Glutamatergic neuron (in vitro differentiated cells): ENCODE data around the gene AGBL4. TPM values are rescaled to one million over a fixed set of nuclear protein-coding genes. Genes with fewer than 3 reads are reported as not detected.

Source experiments
- DNase-seq: peaks from one replicate; pipeline ENCODE4 v3.0.0; 2022
- H3K27ac Mint-ChIP-seq: one replicate; pipeline ENCODE4 v1.8.0; 2020; ENCODE audit warnings: mild to moderate bottlenecking, mixed read lengths, inconsistent platforms; ENCODE audit not compliant: unreplicated experiment
- H3K27me3 Mint-ChIP-seq: one replicate; pipeline ENCODE4 v1.8.0; 2020; ENCODE audit warnings: mild to moderate bottlenecking, moderate library complexity, mixed read lengths, inconsistent platforms; ENCODE audit not compliant: unreplicated experiment
- H3K36me3 Mint-ChIP-seq: one replicate; pipeline ENCODE4 v1.8.0; 2020; ENCODE audit warnings: mild to moderate bottlenecking, mixed read lengths, inconsistent platforms; ENCODE audit not compliant: unreplicated experiment
- H3K4me1 Mint-ChIP-seq: one replicate; pipeline ENCODE4 v1.8.0; 2020; ENCODE audit warnings: mild to moderate bottlenecking, low read depth, mixed read lengths, inconsistent platforms; ENCODE audit not compliant: unreplicated experiment
- H3K4me3 Mint-ChIP-seq: one replicate; pipeline ENCODE4 v1.8.0; 2020; ENCODE audit warnings: mild to moderate bottlenecking, mixed read lengths, inconsistent platforms; ENCODE audit not compliant: unreplicated experiment
- H3K9me3 Mint-ChIP-seq: one replicate; pipeline ENCODE4 v1.8.0; 2020; ENCODE audit warnings: mild to moderate bottlenecking, moderate library complexity, mixed read lengths, inconsistent platforms; ENCODE audit not compliant: unreplicated experiment
- CTCF ChIP-seq: fragments of 200-600 bp; sonication (generic); IDR thresholded peaks from one replicate; pipeline ENCODE4 v1.5.0; 2021; ENCODE audit not compliant: partially characterized antibody, unreplicated experiment
- total RNA-seq: library from RNA; stranded (reverse); fragmentation: NEBNext Ultra II Directional; extraction: Animal tissue kit (Norgen Biotek cat#: 25700); gene quantifications from one replicate; pipeline ENCODE4 v1.2.1, GENCODE V29; 2021; ENCODE audit not compliant: unreplicated experiment

The AGBL4 gene
- total RNA-seq, 1 donor from 2014 or later, result 3.5 TPM

DNA sequence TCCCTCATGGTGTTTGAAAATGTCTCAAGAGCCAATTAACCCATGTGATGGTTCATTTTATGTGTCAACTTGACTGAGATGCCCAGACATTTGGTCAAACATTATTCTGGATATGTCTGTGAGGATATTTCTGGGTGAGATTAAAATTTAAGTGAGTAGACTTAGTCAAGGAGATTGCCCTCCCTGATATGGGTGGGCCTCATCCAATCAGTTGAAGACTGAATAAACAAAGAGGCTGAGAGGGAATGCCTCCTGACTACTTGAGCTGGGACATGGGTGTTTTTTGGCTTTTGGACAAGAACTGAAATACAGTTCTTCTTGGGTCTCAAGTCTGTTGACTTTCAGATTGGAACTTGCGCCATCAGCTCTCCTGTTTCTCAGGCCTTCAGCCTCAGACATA is 1462.3 kb downstream of the AGBL4 start:
- H3K27me3 Mint-ChIP-seq, result peaks cover 4% of the 10 kb centered on the region
- H3K4me3 Mint-ChIP-seq, result no peak overlapping the region
- H3K9me3 Mint-ChIP-seq, result no peaks in the 10 kb centered on the region
- no peaks in the 10 kb centered on the region for H3K4me1 Mint-ChIP-seq
- no peak for TF ChIP-seq CTCF
- no peak overlapping the region for H3K27ac Mint-ChIP-seq
- no peak for DNase-seq
- H3K36me3 Mint-ChIP-seq, result no peaks in the 10 kb centered on the region

DNA sequence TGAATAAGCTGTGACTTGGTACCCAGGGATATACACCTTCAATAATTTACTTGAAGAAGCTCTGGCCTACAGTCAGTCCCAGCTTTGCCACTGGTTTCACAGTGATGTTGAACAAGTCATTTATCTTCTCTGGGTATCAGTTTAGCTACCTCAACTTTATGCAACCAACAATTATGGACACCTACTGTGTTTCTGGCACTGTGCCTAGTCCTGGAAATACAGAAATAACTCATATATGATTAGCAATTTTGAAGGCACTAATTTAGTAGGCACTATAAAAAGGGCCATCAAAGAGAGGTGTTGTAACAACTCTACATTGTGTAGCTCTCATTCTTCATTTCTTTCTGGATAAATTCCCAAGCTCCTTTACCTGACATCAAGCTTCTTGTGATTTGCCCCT is 1463.2 kb downstream of the AGBL4 start:
- no peak for TF ChIP-seq CTCF
- Mint-ChIP-seq H3K4me1 (no peaks in the 10 kb centered on the region), H3K4me3 (no peak overlapping the region), H3K27ac (no peak overlapping the region), H3K9me3 (no peaks in the 10 kb centered on the region), H3K27me3 (peaks cover 4% of the 10 kb centered on the region), H3K36me3 (no peaks in the 10 kb centered on the region)
- DNase-seq, result no peak

DNA sequence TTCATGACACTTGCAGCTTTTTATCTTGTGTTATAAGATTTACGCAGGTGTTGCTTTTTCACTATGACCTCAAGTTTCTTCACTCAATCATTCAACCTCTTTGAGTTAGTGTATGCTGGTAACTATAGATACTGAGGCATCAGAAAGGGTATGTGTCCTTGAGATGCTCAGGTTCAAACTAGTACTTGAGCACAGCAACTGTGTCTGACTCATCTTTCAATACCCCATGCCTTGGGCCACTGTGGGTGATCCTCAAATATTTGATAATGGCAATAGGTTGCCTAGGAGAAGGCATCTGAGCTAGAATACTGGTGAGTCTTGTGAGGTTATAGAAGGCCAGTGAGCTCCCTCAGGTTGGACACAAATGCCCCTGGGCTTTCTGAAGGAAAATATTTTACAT is 1463.6 kb downstream of the AGBL4 start:
- H3K27me3 Mint-ChIP-seq, result peaks cover 4% of the 10 kb centered on the region
- no peak overlapping the region for H3K27ac Mint-ChIP-seq
- TF ChIP-seq CTCF, result no peak
- H3K4me3 Mint-ChIP-seq, result no peak overlapping the region
- no peaks in the 10 kb centered on the region for H3K36me3 Mint-ChIP-seq
- H3K9me3 Mint-ChIP-seq, result no peaks in the 10 kb centered on the region
- H3K4me1 Mint-ChIP-seq, result no peaks in the 10 kb centered on the region
- no peak for DNase-seq

DNA sequence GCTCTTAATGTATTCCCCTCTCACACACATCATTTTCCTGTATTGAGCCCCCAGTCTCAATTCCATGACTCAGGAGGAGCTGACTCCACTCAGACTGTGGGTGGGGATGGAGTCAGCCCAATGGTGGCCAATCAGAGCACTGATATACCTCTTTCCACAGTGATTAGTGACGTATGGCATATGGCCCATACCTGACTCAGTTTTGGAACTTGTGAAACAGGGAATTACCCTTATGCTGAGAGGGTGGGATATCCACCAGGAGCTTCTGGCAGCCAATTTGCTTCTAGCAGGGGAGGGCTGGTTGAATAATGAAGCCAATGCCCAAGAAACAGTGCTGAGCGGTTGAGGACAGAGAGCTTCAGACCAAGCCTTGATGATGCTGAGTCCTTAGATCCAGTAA is 1465.4 kb downstream of the AGBL4 start:
- Mint-ChIP-seq H3K27me3 (peaks cover 2% of the 10 kb centered on the region), H3K4me1 (no peaks in the 10 kb centered on the region), H3K9me3 (no peaks in the 10 kb centered on the region), H3K4me3 (no peak overlapping the region), H3K36me3 (no peaks in the 10 kb centered on the region), H3K27ac (no peak overlapping the region)
- no peak for DNase-seq
- no peak for TF ChIP-seq CTCF

DNA sequence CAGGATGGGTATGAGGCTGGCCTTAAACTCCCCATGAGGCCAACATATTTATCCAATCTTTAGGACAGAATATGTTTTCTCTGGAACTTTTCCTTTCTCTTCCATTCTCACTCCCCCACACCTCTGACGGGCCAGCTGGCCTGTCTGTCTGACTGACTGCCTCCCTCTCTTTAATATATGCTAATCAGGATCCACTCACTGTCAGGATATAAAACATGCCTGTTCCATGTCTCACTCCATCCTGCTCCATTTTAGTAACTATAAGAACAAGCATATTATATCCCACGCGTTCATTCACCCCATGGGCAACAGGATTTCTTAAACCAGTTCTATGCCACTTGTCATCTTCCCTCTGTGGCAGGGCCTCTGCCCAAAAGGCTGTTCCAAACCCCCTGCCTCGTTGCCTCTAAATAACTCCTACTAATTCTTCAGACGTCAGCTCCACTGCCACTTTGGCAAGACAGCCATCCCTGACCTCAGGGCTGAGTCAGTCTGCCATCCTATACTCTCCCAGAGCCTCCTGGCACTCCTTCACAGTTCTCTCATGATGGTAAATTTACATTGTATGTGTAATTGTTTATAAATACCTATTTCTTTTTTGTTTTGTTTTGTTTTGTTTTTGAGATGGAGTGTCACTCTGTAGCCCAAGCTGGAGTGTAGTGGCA is 1467.4 kb downstream of the AGBL4 start:
- H3K27me3 Mint-ChIP-seq, result peaks cover 2% of the 10 kb centered on the region

More for the DNA sequence above, 1467.4 kb downstream of the AGBL4 start:
- Mint-ChIP-seq H3K27ac (no peak overlapping the region), H3K4me1 (no peaks in the 10 kb centered on the region), H3K4me3 (no peak overlapping the region), H3K9me3 (no peaks in the 10 kb centered on the region), H3K36me3 (no peaks in the 10 kb centered on the region)
- DNase-seq, result no peak
- TF ChIP-seq CTCF, result no peak
